Endothelial cell (in vitro differentiated cells): Measurements from ENCODE around the gene GSK3B. TPM values are rescaled to one million over a fixed set of nuclear protein-coding genes. Genes with fewer than 3 reads are reported as not detected.
A peak's percentile ranks its signal among the peaks of the same experiment; 100 is the strongest.

Source experiments
- DNase-seq: peaks from one replicate; pipeline ENCODE4 v3.0.0; 2021; ENCODE audit warnings: low spot score
- H3K27ac Mint-ChIP-seq: one replicate; pipeline ENCODE4 v1.8.0; 2021; ENCODE audit warnings: mixed read lengths, inconsistent platforms; ENCODE audit not compliant: unreplicated experiment
- H3K27me3 Mint-ChIP-seq: one replicate; pipeline ENCODE4 v1.8.0; 2021; ENCODE audit warnings: mild to moderate bottlenecking, moderate library complexity, mixed read lengths, inconsistent platforms; ENCODE audit not compliant: unreplicated experiment
- H3K36me3 Mint-ChIP-seq: one replicate; pipeline ENCODE4 v1.8.0; 2021; ENCODE audit warnings: mild to moderate bottlenecking, low read depth, mixed read lengths, inconsistent platforms; ENCODE audit not compliant: unreplicated experiment
- H3K4me1 Mint-ChIP-seq: one replicate; pipeline ENCODE4 v1.8.0; 2021; ENCODE audit warnings: mild to moderate bottlenecking, mixed read lengths, inconsistent platforms; ENCODE audit not compliant: unreplicated experiment
- H3K4me3 Mint-ChIP-seq: one replicate; pipeline ENCODE4 v1.8.0; 2021; ENCODE audit warnings: mild to moderate bottlenecking, mixed read lengths, inconsistent platforms; ENCODE audit not compliant: unreplicated experiment
- H3K9me3 Mint-ChIP-seq: one replicate; pipeline ENCODE4 v1.8.0; 2021; ENCODE audit warnings: mixed read lengths, inconsistent platforms; ENCODE audit not compliant: unreplicated experiment
- CTCF ChIP-seq: fragments of 200-600 bp; sonication (generic); IDR thresholded peaks from one replicate; pipeline ENCODE4 v1.5.0; 2021; ENCODE audit warnings: antibody characterized with exemption; ENCODE audit not compliant: unreplicated experiment
- total RNA-seq: library from RNA; stranded (reverse); fragmentation: NEBNext Ultra II Directional; extraction: Animal tissue kit (Norgen Biotek cat#: 25700); gene quantifications from one replicate; pipeline ENCODE4 v1.2.1, GENCODE V29; 2021; ENCODE audit not compliant: unreplicated experiment

GSK3B gene
- total RNA-seq, 1 donor from 2014 or later = 78.6 TPM

DNA sequence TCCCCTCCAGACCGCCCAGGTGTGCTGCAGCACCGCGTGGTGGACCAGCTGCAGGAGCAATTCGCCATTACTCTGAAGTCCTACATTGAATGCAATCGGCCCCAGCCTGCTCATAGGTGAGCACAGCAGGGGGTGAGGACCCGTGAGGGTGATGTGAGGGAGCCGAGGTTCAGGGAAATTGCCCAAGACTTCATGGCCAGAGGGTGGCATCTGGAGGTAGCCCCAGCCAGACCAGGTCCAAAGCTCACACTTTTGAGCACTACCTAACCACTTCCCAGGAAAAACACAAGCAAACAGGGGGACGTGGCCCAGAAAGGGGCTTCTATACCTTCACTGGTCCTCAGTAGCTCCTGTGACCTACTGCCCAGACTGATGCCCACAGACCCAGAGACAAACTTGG is 278.5 kb downstream of the GSK3B start:
- Mint-ChIP-seq H3K4me1 (no peaks in the 10 kb centered on the region), H3K9me3 (no peaks in the 10 kb centered on the region), H3K27ac (no peak overlapping the region), H3K27me3 (peaks cover 11% of the 10 kb centered on the region), H3K4me3 (no peak overlapping the region), H3K36me3 (no peaks in the 10 kb centered on the region)
- no peak for DNase-seq
- TF ChIP-seq CTCF = no peak

DNA sequence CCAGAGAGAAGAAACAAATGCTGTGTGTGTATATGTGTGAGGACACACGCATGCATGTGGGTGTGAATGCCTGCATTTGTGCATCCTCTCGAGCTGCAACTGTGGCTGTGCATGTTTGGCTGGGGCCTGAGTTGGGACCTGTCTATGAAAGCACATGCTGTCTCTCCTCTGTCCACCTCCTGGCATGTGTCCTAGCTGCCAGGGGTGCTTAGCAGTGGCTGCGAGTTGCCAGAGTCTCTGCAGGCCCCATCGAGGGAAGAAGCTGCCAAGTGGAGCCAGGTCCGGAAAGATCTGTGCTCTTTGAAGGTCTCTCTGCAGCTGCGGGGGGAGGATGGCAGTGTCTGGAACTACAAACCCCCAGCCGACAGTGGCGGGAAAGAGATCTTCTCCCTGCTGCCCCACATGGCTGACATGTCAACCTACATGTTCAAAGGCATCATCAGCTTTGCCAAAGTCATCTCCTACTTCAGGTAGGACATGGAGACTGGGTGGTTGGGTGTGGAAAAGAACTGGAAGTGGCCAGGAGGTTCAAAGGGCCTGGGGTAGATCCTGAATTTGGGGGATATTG is 281.7 kb downstream of the GSK3B start:
- no peak overlapping the region for H3K4me3 Mint-ChIP-seq
- H3K4me1 Mint-ChIP-seq = peaks cover 2% of the 10 kb centered on the region
- no peak for DNase-seq
- TF ChIP-seq CTCF = no peak
- peaks cover 14% of the 10 kb centered on the region for H3K27me3 Mint-ChIP-seq
- no peaks in the 10 kb centered on the region for H3K9me3 Mint-ChIP-seq
- no peaks in the 10 kb centered on the region for H3K36me3 Mint-ChIP-seq
- no peak overlapping the region for H3K27ac Mint-ChIP-seq

- Mint-ChIP-seq H3K27ac (no peak overlapping the region), H3K4me1 (peaks cover 2% of the 10 kb centered on the region), H3K9me3 (no peaks in the 10 kb centered on the region), H3K27me3 (peaks cover 16% of the 10 kb centered on the region), H3K36me3 (no peaks in the 10 kb centered on the region), H3K4me3 (peak overlapping the region; percentile 79)
- TF ChIP-seq CTCF = no peak
- no peak for DNase-seq
These were observed 284.2 kb downstream of the GSK3B start for GRCh38 chr3:119810018-119810435.

DNA sequence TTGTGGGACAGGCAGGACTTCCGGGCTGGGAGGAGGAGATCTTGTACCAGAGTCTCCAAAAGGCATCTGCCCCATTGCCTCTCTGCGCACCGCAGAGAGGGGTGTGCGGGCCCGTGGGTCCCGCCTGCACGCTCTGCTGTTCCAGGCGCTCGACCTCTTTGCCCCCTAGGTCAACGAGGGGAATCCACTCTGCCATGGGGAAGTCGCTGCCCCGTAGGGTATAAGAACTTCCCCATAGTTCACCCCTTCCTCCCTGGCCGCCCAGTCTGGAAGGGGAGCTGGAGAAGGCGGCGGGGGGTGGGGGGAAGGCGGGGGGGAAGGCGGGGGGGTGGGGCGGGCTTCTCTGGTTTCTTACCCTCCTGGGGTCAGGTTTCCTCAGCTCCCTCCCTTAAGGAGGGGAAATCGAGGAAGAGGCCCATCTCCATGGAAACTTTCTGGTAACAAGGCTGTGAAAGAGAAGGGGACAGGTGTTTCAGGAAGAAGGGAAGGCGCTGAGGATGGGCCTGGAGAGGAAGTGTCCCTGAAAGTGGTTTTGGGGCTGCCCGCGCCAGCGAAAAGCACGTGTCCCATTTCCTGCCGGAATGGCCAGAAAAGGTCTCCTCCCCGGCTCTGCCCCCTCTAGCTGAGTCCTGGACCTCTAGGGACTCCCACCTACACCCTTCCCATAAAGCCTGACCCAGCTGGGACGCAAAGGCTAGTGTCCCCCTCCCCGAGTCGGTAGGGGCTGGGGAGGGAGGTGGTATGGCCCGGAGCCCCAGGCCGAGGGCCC is 284.8 kb downstream of the GSK3B start:
- peaks cover 2% of the 10 kb centered on the region for H3K4me1 Mint-ChIP-seq
- no peaks in the 10 kb centered on the region for H3K36me3 Mint-ChIP-seq
- DNase-seq = no peak
- H3K27ac Mint-ChIP-seq = no peak overlapping the region
- TF ChIP-seq CTCF = no peak
- H3K27me3 Mint-ChIP-seq = peaks cover 14% of the 10 kb centered on the region
- H3K9me3 Mint-ChIP-seq = no peaks in the 10 kb centered on the region
- no peak overlapping the region for H3K4me3 Mint-ChIP-seq

DNA sequence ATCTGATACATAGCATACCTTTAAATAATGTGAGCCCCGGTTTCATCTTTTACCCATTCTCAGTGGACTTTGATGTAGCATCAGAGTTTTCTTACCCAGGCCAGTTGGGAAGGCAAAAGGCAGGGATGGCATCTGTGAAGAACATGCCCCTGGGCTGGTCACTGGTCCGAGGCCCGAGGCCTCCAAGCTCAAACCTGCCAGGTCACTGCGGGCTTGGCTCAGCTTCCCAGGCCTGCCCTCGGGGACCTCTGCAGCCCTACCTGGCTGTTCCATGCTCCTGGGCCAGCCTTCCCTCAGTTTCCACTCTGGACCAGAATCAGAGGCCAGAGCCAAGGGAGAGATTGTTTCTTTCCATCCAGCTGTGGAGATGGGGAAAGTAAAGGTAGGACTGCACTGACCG is 285.4 kb downstream of the GSK3B start:
- H3K4me1 Mint-ChIP-seq = peaks cover 2% of the 10 kb centered on the region
- H3K9me3 Mint-ChIP-seq = no peaks in the 10 kb centered on the region
- TF ChIP-seq CTCF = no peak
- no peak overlapping the region for H3K27ac Mint-ChIP-seq
- H3K27me3 Mint-ChIP-seq = peaks cover 14% of the 10 kb centered on the region
- no peak for DNase-seq
- no peaks in the 10 kb centered on the region for H3K36me3 Mint-ChIP-seq
- H3K4me3 Mint-ChIP-seq = no peak overlapping the region
